HEK293 (cell line): Measurements from ENCODE around the gene GRK3.

Experiments used
- CTCF ChIA-PET: fragments of 350-600 bp; formaldehyde crosslinking; extraction: SDS; loops from one replicate; lab custom pipeline; 2021; ENCODE audit warnings: antibody characterized with exemption; lab: Yijun Ruan, JAX
- POLR2A ChIA-PET: fragments of 300-600 bp; formaldehyde crosslinking; extraction: SDS; loops from one replicate; lab custom pipeline; 2020; ENCODE audit warnings: antibody characterized with exemption, inconsistent platforms; lab: Yijun Ruan, JAX
- H3K27ac ChIP-seq: fragments of 200-500 bp; sonication (Bioruptor generic); 2 replicates; pipeline ENCODE4 v1.5.1; 2014; ENCODE audit warnings: low read depth, low read length, control low read depth, inconsistent platforms; ENCODE audit errors: extremely low read depth
- H3K36me3 ChIP-seq, 2 experiments: fragments of 200-500 bp in 1 of 2; sonication (Bioruptor generic) in 1 of 2; 1 replicate in 1 of 2; 2 replicates in 1 of 2; pipeline ENCODE4 v1.5.1; 2014 to 2017; ENCODE audit warnings: inconsistent platforms in 2 of 2, low read length in 2 of 2; ENCODE audit not compliant: control insufficient read depth in 2 of 2, insufficient read depth in 1 of 2
- H3K4me1 ChIP-seq: fragments of 200-500 bp; sonication (Bioruptor generic); 2 replicates; pipeline ENCODE4 v1.5.1; 2014; ENCODE audit warnings: mild to moderate bottlenecking, low read length, inconsistent platforms; ENCODE audit not compliant: control insufficient read depth, insufficient read depth
- H3K4me3 ChIP-seq: 2 replicates; pipeline ENCODE4 v1.5.1; 2011; ENCODE audit warnings: low read depth, mild to moderate bottlenecking, control low read depth, low read length, moderate library complexity
- H3K9me3 ChIP-seq: fragments of 200-500 bp; sonication (Bioruptor generic); 2 replicates; pipeline ENCODE4 v1.5.1; 2014; ENCODE audit warnings: low read depth, low read length, inconsistent platforms; ENCODE audit not compliant: control insufficient read depth, insufficient read depth
- BCL11B ChIP-seq: fragments of 450-650 bp; formaldehyde crosslinking; IDR thresholded peaks from 2 replicates; pipeline ENCODE4 v1.5.1; 2016; ENCODE audit warnings: low read depth, missing biosample characterization, missing genetic modification characterization
- CTCF ChIP-seq: fragments of 450-650 bp; formaldehyde crosslinking; IDR thresholded peaks from 2 replicates; pipeline ENCODE4 v1.5.1; 2016; ENCODE audit warnings: missing biosample characterization, missing genetic modification characterization
- KLF10 ChIP-seq: fragments of 450-650 bp; IDR thresholded peaks from 2 replicates; pipeline ENCODE4 v1.5.1; 2018; ENCODE audit warnings: missing biosample characterization, mild to moderate bottlenecking, missing genetic modification characterization
- TSHZ1 ChIP-seq: fragments of 450-650 bp; formaldehyde crosslinking; IDR thresholded peaks from 2 replicates; pipeline ENCODE4 v1.5.1; 2016; ENCODE audit warnings: missing biosample characterization, missing genetic modification characterization, borderline replicate concordance
- ZBTB7A ChIP-seq: fragments of 450-650 bp; formaldehyde crosslinking; IDR thresholded peaks from 2 replicates; pipeline ENCODE4 v1.5.1; 2016; ENCODE audit warnings: low read depth, missing biosample characterization, missing genetic modification characterization
- ZFP37 ChIP-seq: fragments of 450-650 bp; formaldehyde crosslinking; IDR thresholded peaks from 2 replicates; pipeline ENCODE4 v1.5.1; 2016; ENCODE audit warnings: missing biosample characterization, missing genetic modification characterization
- ZNF239 ChIP-seq: fragments of 450-650 bp; formaldehyde crosslinking; IDR thresholded peaks from 2 replicates; pipeline ENCODE4 v1.5.1; 2016; ENCODE audit warnings: missing biosample characterization, missing genetic modification characterization
- ZNF280D ChIP-seq: fragments of 450-650 bp; formaldehyde crosslinking; IDR thresholded peaks from 2 replicates; pipeline ENCODE4 v1.5.1; 2016; ENCODE audit warnings: missing biosample characterization, missing genetic modification characterization
- ZNF292 ChIP-seq: fragments of 450-650 bp; formaldehyde crosslinking; IDR thresholded peaks from 2 replicates; pipeline ENCODE4 v1.5.1; 2016; ENCODE audit warnings: low read depth, missing biosample characterization, missing genetic modification characterization, borderline replicate concordance
- ZNF302 ChIP-seq: fragments of 450-650 bp; formaldehyde crosslinking; IDR thresholded peaks from 2 replicates; pipeline ENCODE4 v1.5.1; 2016; ENCODE audit warnings: missing biosample characterization, missing genetic modification characterization, low read depth
- ZNF394 ChIP-seq: fragments of 450-650 bp; formaldehyde crosslinking; IDR thresholded peaks from 2 replicates; pipeline ENCODE4 v1.5.1; 2016; ENCODE audit warnings: missing biosample characterization, missing genetic modification characterization, mild to moderate bottlenecking, moderate library complexity, borderline replicate concordance
- ZNF658 ChIP-seq: fragments of 450-650 bp; formaldehyde crosslinking; IDR thresholded peaks from 2 replicates; pipeline ENCODE4; 2016; ENCODE audit warnings: missing biosample characterization, missing genetic modification characterization
- TF ChIP-seq, protein P1 (sequence below): fragments of 450-650 bp; formaldehyde crosslinking; conservative IDR thresholded peaks from 2 replicates; pipeline ENCODE4 v1.5.1; 2016; ENCODE audit warnings: low read depth, missing biosample characterization, missing genetic modification characterization
- TF ChIP-seq, protein P2 (sequence below): IDR thresholded peaks from 2 replicates; pipeline ENCODE4 v1.6.1; 2011; ENCODE audit warnings: mild to moderate bottlenecking, low read depth, low read length, borderline replicate concordance

The GRK3 gene

DNA sequence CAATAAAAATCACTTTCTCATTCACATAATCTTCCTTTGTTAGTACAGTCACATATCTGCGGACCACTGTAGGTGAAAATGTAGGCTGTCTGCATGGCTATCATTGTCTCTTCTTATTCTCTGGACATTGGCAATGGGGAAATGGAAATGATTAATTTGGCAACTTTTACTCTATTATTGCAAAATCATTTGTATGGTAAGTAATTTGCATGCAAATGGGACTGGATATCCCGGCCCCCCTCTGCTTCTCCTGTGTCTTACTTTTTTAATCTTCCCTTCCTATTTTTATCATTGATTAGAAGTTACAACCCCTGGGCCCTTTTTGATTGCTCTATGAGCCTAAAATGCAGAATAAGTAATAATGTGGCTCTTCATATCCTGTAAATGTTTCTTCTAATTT, 6.0 kb downstream of the GRK3 start:
- Histone ChIP-seq H3K4me3 (no peak overlapping the region), H3K27ac (no peak overlapping the region), H3K36me3 (no peaks in the 10 kb centered on the region), H3K4me1 (peaks cover 15% of the 10 kb centered on the region), H3K9me3 (no peaks in the 10 kb centered on the region)
- TF ChIP-seq, protein P1, sequence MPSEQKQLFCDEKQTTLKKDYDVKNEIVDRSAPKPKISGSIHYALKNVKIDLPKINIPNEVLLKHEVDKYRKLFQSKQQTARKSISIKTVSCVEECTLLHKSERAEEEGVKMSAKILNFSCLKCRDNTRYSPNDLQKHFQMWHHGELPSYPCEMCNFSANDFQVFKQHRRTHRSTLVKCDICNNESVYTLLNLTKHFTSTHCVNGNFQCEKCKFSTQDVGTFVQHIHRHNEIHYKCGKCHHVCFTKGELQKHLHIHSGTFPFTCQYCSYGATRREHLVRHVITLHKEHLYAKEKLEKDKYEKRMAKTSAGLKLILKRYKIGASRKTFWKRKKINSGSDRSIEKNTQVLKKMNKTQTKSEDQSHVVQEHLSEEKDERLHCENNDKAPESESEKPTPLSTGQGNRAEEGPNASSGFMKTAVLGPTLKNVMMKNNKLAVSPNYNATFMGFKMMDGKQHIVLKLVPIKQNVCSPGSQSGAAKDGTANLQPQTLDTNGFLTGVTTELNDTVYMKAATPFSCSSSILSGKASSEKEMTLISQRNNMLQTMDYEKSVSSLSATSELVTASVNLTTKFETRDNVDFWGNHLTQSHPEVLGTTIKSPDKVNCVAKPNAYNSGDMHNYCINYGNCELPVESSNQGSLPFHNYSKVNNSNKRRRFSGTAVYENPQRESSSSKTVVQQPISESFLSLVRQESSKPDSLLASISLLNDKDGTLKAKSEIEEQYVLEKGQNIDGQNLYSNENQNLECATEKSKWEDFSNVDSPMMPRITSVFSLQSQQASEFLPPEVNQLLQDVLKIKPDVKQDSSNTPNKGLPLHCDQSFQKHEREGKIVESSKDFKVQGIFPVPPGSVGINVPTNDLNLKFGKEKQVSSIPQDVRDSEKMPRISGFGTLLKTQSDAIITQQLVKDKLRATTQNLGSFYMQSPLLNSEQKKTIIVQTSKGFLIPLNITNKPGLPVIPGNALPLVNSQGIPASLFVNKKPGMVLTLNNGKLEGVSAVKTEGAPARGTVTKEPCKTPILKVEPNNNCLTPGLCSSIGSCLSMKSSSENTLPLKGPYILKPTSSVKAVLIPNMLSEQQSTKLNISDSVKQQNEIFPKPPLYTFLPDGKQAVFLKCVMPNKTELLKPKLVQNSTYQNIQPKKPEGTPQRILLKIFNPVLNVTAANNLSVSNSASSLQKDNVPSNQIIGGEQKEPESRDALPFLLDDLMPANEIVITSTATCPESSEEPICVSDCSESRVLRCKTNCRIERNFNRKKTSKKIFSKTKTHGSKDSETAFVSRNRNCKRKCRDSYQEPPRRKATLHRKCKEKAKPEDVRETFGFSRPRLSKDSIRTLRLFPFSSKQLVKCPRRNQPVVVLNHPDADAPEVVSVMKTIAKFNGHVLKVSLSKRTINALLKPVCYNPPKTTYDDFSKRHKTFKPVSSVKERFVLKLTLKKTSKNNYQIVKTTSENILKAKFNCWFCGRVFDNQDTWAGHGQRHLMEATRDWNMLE (tag by site-specific recombination): no peak
- TF ChIP-seq TSHZ1 (tag by site-specific recombination) (no peak), ZNF302 (tag by site-specific recombination) (no peak), BCL11B (no peak), ZNF658 (tag by site-specific recombination) (no peak), ZNF292 (tag by site-specific recombination) (no peak), KLF10 (no peak), CTCF (no peak), ZBTB7A (tag by site-specific recombination) (no peak), ZNF239 (tag by site-specific recombination) (no peak), ZNF280D (tag by site-specific recombination) (no peak), ZNF394 (tag by site-specific recombination) (no peak), ZFP37 (tag by site-specific recombination) (no peak)
- TF ChIP-seq, protein P2, sequence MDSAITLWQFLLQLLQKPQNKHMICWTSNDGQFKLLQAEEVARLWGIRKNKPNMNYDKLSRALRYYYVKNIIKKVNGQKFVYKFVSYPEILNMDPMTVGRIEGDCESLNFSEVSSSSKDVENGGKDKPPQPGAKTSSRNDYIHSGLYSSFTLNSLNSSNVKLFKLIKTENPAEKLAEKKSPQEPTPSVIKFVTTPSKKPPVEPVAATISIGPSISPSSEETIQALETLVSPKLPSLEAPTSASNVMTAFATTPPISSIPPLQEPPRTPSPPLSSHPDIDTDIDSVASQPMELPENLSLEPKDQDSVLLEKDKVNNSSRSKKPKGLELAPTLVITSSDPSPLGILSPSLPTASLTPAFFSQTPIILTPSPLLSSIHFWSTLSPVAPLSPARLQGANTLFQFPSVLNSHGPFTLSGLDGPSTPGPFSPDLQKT: no peak
- POLR2A ChIA-PET: no interaction called here
- CTCF ChIA-PET: interaction anchor here (1.2 kb wide), 1 partner anchor 202 kb away, joined by 4 read pairs; no protein-coding TSS in a partner anchor
